K562 treated with DMSO at 1 percent for 12 hours (cell line): ENCODE measurements around the gene NDUFAF4. TPM values are rescaled to one million over a fixed set of nuclear protein-coding genes. Genes with fewer than 3 reads are reported as not detected.

Experiments used
- total RNA-seq: library from RNA; unstranded; fragments of 300-600 nt; gene quantifications from 2 replicates; pipeline ENCODE4 v1.2.3, GENCODE V29; 2022; ENCODE audit not compliant: insufficient read depth

The NDUFAF4 gene
- 25.9 and 34.4 TPM in 2 replicates for total RNA-seq

GRCh38 chr6:96897396-96898240 is at the start of gene NDUFAF4:
NDUFAF4 (minus strand) TSS chr6:96897891; CDS start chr6:96897801, 90 bp downstream.

Other genes starting within 250 kb of the NDUFAF4 start
- gene GPR63, start 60.4 kb downstream of the NDUFAF4 start, total RNA-seq: 0.25 and 2.8 TPM in 2 replicates
- gene KLHL32, start 26.8 kb upstream of the NDUFAF4 start, total RNA-seq: 0.58 and 0.90 TPM in 2 replicates